ENCODE data around the gene MIPOL1.
"Not testable (repeated sequence)": the region's sequence is repeated elsewhere in the genome, so short reads cannot be mapped to it uniquely, and the experiment has no call there.

MIPOL1 gene

GRCh38 chr14:37187840-37188577 lies 9.7 kb upstream of the MIPOL1 start:
- DNase-seq, result not testable (repeated sequence)

- not testable (repeated sequence) for DNase-seq
Measured at GRCh38 chr14:37189733-37190132, 8.0 kb upstream of the MIPOL1 start.

GRCh38 chr14:37194698-37195097 lies 3.0 kb upstream of the MIPOL1 start:
- no peak for DNase-seq

- DNase-seq, result no peak
Measured at GRCh38 chr14:37195327-37195726, 2.4 kb upstream of the MIPOL1 start.

GRCh38 chr14:37196604-37197420 lies 925 bp upstream of the MIPOL1 start:
- no peak for DNase-seq

- DNase-seq, result no peak
Measured at GRCh38 chr14:37198273-37198598, 499 bp downstream of the MIPOL1 start.

GRCh38 chr14:37198907-37199306 lies 1.2 kb downstream of the MIPOL1 start:
- DNase-seq, result no peak

GRCh38 chr14:37201724-37202123 lies 4.0 kb downstream of the MIPOL1 start:
- DNase-seq, result no peak

GRCh38 chr14:37202265-37202664 lies 4.5 kb downstream of the MIPOL1 start:
- no peak for DNase-seq

GRCh38 chr14:37202812-37203211 lies 5.1 kb downstream of the MIPOL1 start:
- DNase-seq, result no peak

- no peak for DNase-seq
Measured at GRCh38 chr14:37203423-37203822, 5.7 kb downstream of the MIPOL1 start.

GRCh38 chr14:37205623-37206605 lies 8.2 kb downstream of the MIPOL1 start:
- DNase-seq, result not testable (repeated sequence)

GRCh38 chr14:37209617-37210016 lies 11.9 kb downstream of the MIPOL1 start:
- not testable (repeated sequence) for DNase-seq

GRCh38 chr14:37210448-37210847 lies 12.7 kb downstream of the MIPOL1 start:
- DNase-seq, result no peak

GRCh38 chr14:37213016-37213415 lies 15.3 kb downstream of the MIPOL1 start:
- no peak for DNase-seq

GRCh38 chr14:37215345-37215744 lies 17.6 kb downstream of the MIPOL1 start:
- DNase-seq, result no peak

GRCh38 chr14:37221073-37221472 lies 23.3 kb downstream of the MIPOL1 start:
- DNase-seq, result no peak

GRCh38 chr14:37223947-37224474 lies 26.3 kb downstream of the MIPOL1 start:
- DNase-seq, result no peak

GRCh38 chr14:37225668-37226067 lies 27.9 kb downstream of the MIPOL1 start:
- DNase-seq, result not testable (repeated sequence)

- DNase-seq, result peak; percentile 63 to 81
Measured at GRCh38 chr14:37230551-37231194, 32.9 kb downstream of the MIPOL1 start.

GRCh38 chr14:37232907-37233481 lies 35.3 kb downstream of the MIPOL1 start:
- peak; percentile 57 to 91 for DNase-seq

- no peak for DNase-seq
Measured at GRCh38 chr14:37234222-37234621, 36.5 kb downstream of the MIPOL1 start.

Measured in NCI-H524 (cell line).